Tibial nerve (tissue), 4 donors: Measurements from ENCODE around the gene ITGA1. TPM values are rescaled to one million over a fixed set of nuclear protein-coding genes. Genes with fewer than 3 reads are reported as not detected.
A peak's percentile ranks its signal among the peaks of the same experiment; 100 is the strongest.

Source experiments
- DNase-seq, 2 donors: peaks; one replicate each; pipeline ENCODE4 v3.0.0-alpha.2; 2019; ENCODE audit warnings: low spot score in 2 of 2
- H3K27ac ChIP-seq, 4 donors: fragments of 200-600 bp; sonication (generic) in 3 of 4; one replicate each; pipeline ENCODE4 v1.5.1; 2017 to 2019; ENCODE audit warnings: mild to moderate bottlenecking in 1 of 4
- H3K27me3 ChIP-seq, 2 donors: fragments of 200-600 bp; sonication (generic) in 1 of 2; one replicate each; pipeline versions ENCODE4 v1.5.1 to v1.6.0; 2017 to 2019
- H3K36me3 ChIP-seq, 3 donors: fragments of 200-600 bp; sonication (generic); one replicate each; pipeline ENCODE4 v1.5.1; 2018 to 2019
- H3K4me1 ChIP-seq, 4 donors: fragments of 200-600 bp; sonication (generic) in 3 of 4; one replicate each; pipeline ENCODE4 v1.5.1; 2017 to 2019
- H3K4me3 ChIP-seq, 4 donors: fragments of 200-600 bp; sonication (generic) in 3 of 4; one replicate each; pipeline ENCODE4 v1.5.1; 2017 to 2019; ENCODE audit warnings: mild to moderate bottlenecking in 1 of 4, moderate library complexity in 1 of 4
- H3K9me3 ChIP-seq, 4 donors: fragments of 200-600 bp; sonication (generic) in 3 of 4; one replicate each; pipeline ENCODE4 v1.5.1; 2017 to 2019
- EP300 ChIP-seq, 2 donors: sonication (generic); formaldehyde crosslinking; IDR thresholded peaks; one replicate each; pipeline ENCODE4 v1.6.1; 2017; ENCODE audit warnings: antibody characterized with exemption in 2 of 2, mild to moderate bottlenecking in 1 of 2
- POLR2A ChIP-seq, 2 donors: fragments of 450-650 bp; IDR thresholded peaks; one replicate each; pipeline ENCODE4 v1.6.1; 2017; ENCODE audit warnings: antibody characterized with exemption in 2 of 2, mild to moderate bottlenecking in 2 of 2, moderate library complexity in 2 of 2
- WGBS, 2 donors: methylation state at CpG; one replicate each; pipeline ENCODE4 v1.1.5; 2018; 5-methylcytosine and 5-hydroxymethylcytosine counted together
- total RNA-seq, 4 donors: library from RNA; depleted of rRNA; stranded (reverse); fragments of >200 nt; gene quantifications; one replicate each; pipeline ENCODE4 v1.1.0, GENCODE V29; 2016
- TF ChIP-seq, protein P1 (sequence below), 5 experiments: fragments of 200-600 bp in 3 of 5; fragments of 450-650 bp in 2 of 5; sonication (generic) in 3 of 5; IDR thresholded peaks; one replicate each; pipeline ENCODE4 v1.5.1; 2016 to 2019; ENCODE audit warnings: antibody characterized with exemption in 5 of 5, mild to moderate bottlenecking in 3 of 5, moderate library complexity in 2 of 5

Gene ITGA1
- total RNA-seq, 4 donors from 2014 or later = 26.8 to 62.5 (median 27.7) TPM

GRCh38 chr5:52808316-52808901 lies 20.7 kb downstream of the ITGA1 start:
- peaks cover 0 to 9% (median 0%) of the 10 kb centered on the region in 3 donors for H3K36me3 ChIP-seq
- 37 to 48% methylated on average over 2 of the region's 2 CpGs for WGBS, 2 donors

DNA sequence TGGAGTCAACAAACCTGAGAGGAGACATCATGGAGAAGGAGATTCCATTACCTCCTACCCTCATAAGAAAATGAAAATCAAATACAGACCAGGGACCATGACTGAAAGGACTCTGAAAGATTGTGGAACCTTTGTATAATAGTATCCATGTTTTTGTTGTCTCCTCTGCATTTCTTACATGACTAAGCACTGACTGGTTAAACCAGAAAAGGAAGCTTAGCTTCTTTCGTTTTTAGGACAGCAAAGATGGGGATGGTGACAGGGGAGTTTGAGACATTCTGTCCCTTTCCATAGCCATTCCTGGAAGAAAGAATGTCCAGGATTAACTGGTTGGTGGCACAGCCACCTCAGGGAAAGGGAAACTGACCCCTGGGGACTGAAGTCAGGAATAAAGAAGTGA lies 22.2 kb downstream of the ITGA1 start:
- Histone ChIP-seq H3K36me3 (no peaks in the 10 kb centered on the region), H3K9me3 (no peaks in the 10 kb centered on the region), H3K27ac (peak overlapping the region in 2 of 4 donors; percentile 50 to 66), H3K4me1 (peaks cover 0 to 69% (median 11%) of the 10 kb centered on the region in 4 donors), H3K27me3 (no peaks in the 10 kb centered on the region), H3K4me3 (no peak overlapping the region)
- no peak for DNase-seq
- TF ChIP-seq, protein P1, sequence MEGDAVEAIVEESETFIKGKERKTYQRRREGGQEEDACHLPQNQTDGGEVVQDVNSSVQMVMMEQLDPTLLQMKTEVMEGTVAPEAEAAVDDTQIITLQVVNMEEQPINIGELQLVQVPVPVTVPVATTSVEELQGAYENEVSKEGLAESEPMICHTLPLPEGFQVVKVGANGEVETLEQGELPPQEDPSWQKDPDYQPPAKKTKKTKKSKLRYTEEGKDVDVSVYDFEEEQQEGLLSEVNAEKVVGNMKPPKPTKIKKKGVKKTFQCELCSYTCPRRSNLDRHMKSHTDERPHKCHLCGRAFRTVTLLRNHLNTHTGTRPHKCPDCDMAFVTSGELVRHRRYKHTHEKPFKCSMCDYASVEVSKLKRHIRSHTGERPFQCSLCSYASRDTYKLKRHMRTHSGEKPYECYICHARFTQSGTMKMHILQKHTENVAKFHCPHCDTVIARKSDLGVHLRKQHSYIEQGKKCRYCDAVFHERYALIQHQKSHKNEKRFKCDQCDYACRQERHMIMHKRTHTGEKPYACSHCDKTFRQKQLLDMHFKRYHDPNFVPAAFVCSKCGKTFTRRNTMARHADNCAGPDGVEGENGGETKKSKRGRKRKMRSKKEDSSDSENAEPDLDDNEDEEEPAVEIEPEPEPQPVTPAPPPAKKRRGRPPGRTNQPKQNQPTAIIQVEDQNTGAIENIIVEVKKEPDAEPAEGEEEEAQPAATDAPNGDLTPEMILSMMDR (IDR thresholded peaks at IDR 0.05) = no peak
- TF ChIP-seq EP300 (IDR thresholded peaks at IDR 0.05) (no peak), POLR2A (IDR thresholded peaks at IDR 0.05) (no peak)
- 48 to 57% methylated on average over 1 of the region's 1 CpG for WGBS, 2 donors

More at GRCh38 chr5:52808316-52808901, 20.7 kb downstream of the ITGA1 start:
- peaks cover 0 to 69% (median 11%) of the 10 kb centered on the region in 4 donors for H3K4me1 ChIP-seq
- peak overlapping the region in 1 of 4 donors; percentile 51 for H3K27ac ChIP-seq
- no peak overlapping the region for H3K4me3 ChIP-seq
- H3K27me3 ChIP-seq = no peaks in the 10 kb centered on the region
- no peaks in the 10 kb centered on the region for H3K9me3 ChIP-seq
- TF ChIP-seq, protein P1 (IDR thresholded peaks at IDR 0.05) = no peak
- TF ChIP-seq POLR2A (IDR thresholded peaks at IDR 0.05) (no peak), EP300 (IDR thresholded peaks at IDR 0.05) (no peak)
- no peak for DNase-seq

- peak overlapping the region in 2 of 4 donors; percentile 50 to 66 for H3K27ac ChIP-seq
- no peak for DNase-seq
- 38 to 84% methylated on average over 1 of the region's 1 CpG for WGBS, 2 donors
- no peaks in the 10 kb centered on the region for H3K9me3 ChIP-seq
- no peaks in the 10 kb centered on the region for H3K36me3 ChIP-seq
- H3K4me1 ChIP-seq = peaks cover 0 to 65% (median 11%) of the 10 kb centered on the region in 4 donors
- no peak overlapping the region for H3K4me3 ChIP-seq
- no peak for TF ChIP-seq POLR2A (IDR thresholded peaks at IDR 0.05)
- TF ChIP-seq EP300 (IDR thresholded peaks at IDR 0.05) = no peak
- TF ChIP-seq, protein P1 (IDR thresholded peaks at IDR 0.05) = no peak
- no peaks in the 10 kb centered on the region for H3K27me3 ChIP-seq
Measured at GRCh38 chr5:52810426-52810825, 22.7 kb downstream of the ITGA1 start.

DNA sequence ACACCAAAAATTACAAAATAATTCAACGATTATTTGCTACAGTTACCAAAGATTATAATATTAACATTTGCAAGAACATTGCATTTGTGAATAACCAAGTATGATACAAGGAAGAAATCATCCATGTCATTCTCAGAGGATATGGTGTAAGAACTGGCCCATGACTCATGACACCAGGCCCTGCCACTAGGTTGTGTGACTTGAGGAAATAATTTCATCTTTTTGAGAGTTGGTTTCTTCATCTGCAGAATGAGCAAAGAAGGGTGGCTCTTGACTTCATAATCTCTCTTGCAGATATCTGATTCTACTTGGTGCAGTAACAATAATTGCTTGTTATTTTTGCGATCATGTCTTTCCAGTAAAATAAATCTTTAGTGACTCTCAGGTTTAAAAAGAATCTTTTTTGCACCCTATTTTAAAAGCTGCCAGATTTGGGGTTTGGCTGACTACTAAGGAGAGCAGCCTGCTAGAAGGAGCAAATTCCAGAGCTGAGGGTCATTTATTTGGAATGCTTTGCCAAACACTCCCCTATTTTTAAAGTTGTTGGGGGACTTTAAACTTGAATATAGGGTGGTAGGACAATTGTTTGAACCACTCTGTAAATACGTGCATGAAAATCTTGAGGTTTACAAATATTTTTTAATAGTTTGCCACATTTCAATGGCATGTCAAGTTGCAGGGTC lies 23.5 kb downstream of the ITGA1 start:
- H3K4me3 ChIP-seq = no peak overlapping the region
- no peaks in the 10 kb centered on the region for H3K27me3 ChIP-seq
- H3K9me3 ChIP-seq = no peaks in the 10 kb centered on the region
- H3K27ac ChIP-seq = peak overlapping the region in 1 of 4 donors; percentile 3
- TF ChIP-seq, protein P1 (IDR thresholded peaks at IDR 0.05) = no peak
- TF ChIP-seq EP300 (IDR thresholded peaks at IDR 0.05) (peak in 1 of 2 donors; percentile 20), POLR2A (IDR thresholded peaks at IDR 0.05) (no peak)
- DNase-seq = no peak
- no peaks in the 10 kb centered on the region for H3K36me3 ChIP-seq
- WGBS, 2 donors = 54 to 59% methylated on average over 3 of the region's 3 CpGs
- H3K4me1 ChIP-seq = peaks cover 0 to 64% (median 11%) of the 10 kb centered on the region in 4 donors
